DND-41 (cell line): ENCODE data around the gene CELSR1.

Source experiments
- ATAC-seq: fragments of 200-7000 bp; cut with Tn5 transposase; 3 replicates; pipeline ENCODE4 v1.9.1; 2021; ENCODE audit warnings: low read depth; ENCODE audit not compliant: insufficient read depth
- DNase-seq: peaks from one replicate; pipeline ENCODE4 v3.0.0-alpha.2; 2020
- H2AFZ ChIP-seq: 2 replicates; pipeline ENCODE4 v1.6.0; 2012; ENCODE audit warnings: low read depth, low read length
- H3K27ac ChIP-seq: 2 replicates; pipeline ENCODE4 v1.5.1; 2012; ENCODE audit warnings: low read length, inconsistent platforms
- H3K27me3 ChIP-seq: fragments of 200-600 bp; sonication (generic); 2 replicates; pipeline ENCODE4 v1.6.0; 2012; ENCODE audit warnings: low read length, mild to moderate bottlenecking, inconsistent platforms; ENCODE audit not compliant: insufficient read depth, poor library complexity
- H3K36me3 ChIP-seq: 2 replicates; pipeline ENCODE4 v1.5.1; 2012; ENCODE audit warnings: low read length, inconsistent platforms; ENCODE audit not compliant: insufficient read depth
- H3K4me1 ChIP-seq: 2 replicates; pipeline ENCODE4 v1.5.1; 2012; ENCODE audit warnings: mild to moderate bottlenecking, low read length; ENCODE audit not compliant: insufficient read depth
- H3K4me2 ChIP-seq: 2 replicates; pipeline ENCODE4 v1.6.0; 2012; ENCODE audit warnings: mild to moderate bottlenecking, moderate library complexity, low read length, inconsistent platforms; ENCODE audit not compliant: insufficient read depth
- H3K4me3 ChIP-seq, 2 experiments: fragments of 200-600 bp in 1 of 2; shearing (Covaris generic) in 1 of 2; 2 replicates each; pipeline ENCODE4 v1.5.1; 2012 to 2016; ENCODE audit warnings: inconsistent platforms in 2 of 2, low read length in 2 of 2, mild to moderate bottlenecking in 2 of 2, low read depth in 1 of 2, moderate library complexity in 1 of 2
- H3K79me2 ChIP-seq: 2 replicates; pipeline ENCODE4 v1.6.0; 2012; ENCODE audit warnings: low read length, inconsistent platforms; ENCODE audit not compliant: insufficient read depth
- H3K9ac ChIP-seq: 2 replicates; pipeline ENCODE4 v1.6.0; 2012; ENCODE audit warnings: low read depth, mild to moderate bottlenecking, inconsistent platforms, low read length, moderate library complexity
- H3K9me3 ChIP-seq: 2 replicates; pipeline ENCODE4 v1.5.1; 2012; ENCODE audit warnings: low read length, moderate library complexity, mild to moderate bottlenecking, inconsistent platforms; ENCODE audit not compliant: insufficient read depth, severe bottlenecking
- H4K20me1 ChIP-seq: 2 replicates; pipeline ENCODE4 v1.6.0; 2012; ENCODE audit warnings: low read length; ENCODE audit not compliant: insufficient read depth
- EZH2 ChIP-seq: IDR thresholded peaks from 3 replicates; pipeline ENCODE4 v1.6.1; 2012; ENCODE audit warnings: borderline replicate concordance, low read depth, mild to moderate bottlenecking, moderate library complexity, low read length, inconsistent platforms; ENCODE audit not compliant: severe bottlenecking
- TF ChIP-seq, protein P1 (sequence below): IDR thresholded peaks from 2 replicates; pipeline ENCODE4 v1.5.1; 2012; ENCODE audit warnings: borderline replicate concordance, low read length, moderate library complexity, mild to moderate bottlenecking; ENCODE audit not compliant: poor library complexity, severe bottlenecking; ENCODE audit errors: extremely low read depth

CELSR1 gene

DNA sequence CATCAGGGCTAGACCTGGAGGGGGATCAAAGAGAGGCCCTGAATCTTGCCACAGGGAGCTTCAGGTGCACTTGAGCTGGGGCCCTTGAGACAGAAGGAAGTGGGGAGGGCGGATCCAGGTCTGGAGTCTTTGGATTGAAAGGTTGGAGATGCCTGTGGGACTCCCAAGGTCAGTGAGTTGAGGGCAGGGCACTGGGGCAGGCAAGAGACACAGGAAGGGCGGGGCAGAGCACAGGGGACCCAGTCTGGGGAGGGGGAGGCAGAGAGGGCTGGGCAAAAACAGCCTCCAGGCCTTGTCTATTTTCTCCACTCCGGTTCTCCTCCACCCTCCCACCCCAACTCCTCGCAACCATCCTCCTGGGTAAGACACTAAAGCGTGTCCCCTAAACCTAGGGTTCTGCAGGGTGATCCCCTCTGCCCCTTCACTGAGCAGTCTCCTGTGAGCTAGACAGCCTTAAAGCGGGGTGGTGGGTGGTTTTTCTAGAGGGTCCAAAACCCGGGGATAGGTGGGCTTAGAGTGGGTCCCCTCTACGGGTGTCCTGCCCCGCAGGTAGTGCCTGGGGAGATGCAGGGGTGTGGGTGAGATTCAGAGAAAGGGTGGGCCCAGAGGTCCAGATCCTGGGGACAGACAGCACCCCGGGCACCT, 38.6 kb upstream of the CELSR1 start:
- H3K9ac ChIP-seq: peak overlapping the region; percentile 65
- TF ChIP-seq, protein P1, sequence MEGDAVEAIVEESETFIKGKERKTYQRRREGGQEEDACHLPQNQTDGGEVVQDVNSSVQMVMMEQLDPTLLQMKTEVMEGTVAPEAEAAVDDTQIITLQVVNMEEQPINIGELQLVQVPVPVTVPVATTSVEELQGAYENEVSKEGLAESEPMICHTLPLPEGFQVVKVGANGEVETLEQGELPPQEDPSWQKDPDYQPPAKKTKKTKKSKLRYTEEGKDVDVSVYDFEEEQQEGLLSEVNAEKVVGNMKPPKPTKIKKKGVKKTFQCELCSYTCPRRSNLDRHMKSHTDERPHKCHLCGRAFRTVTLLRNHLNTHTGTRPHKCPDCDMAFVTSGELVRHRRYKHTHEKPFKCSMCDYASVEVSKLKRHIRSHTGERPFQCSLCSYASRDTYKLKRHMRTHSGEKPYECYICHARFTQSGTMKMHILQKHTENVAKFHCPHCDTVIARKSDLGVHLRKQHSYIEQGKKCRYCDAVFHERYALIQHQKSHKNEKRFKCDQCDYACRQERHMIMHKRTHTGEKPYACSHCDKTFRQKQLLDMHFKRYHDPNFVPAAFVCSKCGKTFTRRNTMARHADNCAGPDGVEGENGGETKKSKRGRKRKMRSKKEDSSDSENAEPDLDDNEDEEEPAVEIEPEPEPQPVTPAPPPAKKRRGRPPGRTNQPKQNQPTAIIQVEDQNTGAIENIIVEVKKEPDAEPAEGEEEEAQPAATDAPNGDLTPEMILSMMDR: no peak
- TF ChIP-seq EZH2: no peak
- H3K9me3 ChIP-seq: peaks cover 6% of the 10 kb centered on the region
- peak overlapping the region; percentile 71 for H3K4me2 ChIP-seq
- H3K4me1 ChIP-seq: peaks cover 45% of the 10 kb centered on the region
- peak overlapping the region in 1 of 2 experiments; percentile 58; a peak in 3 of 4 replicates for H3K4me3 ChIP-seq
- ATAC-seq (peak; percentile 15; the same call in 1 of the 3 replicates), DNase-seq (no peak)
- H3K27ac ChIP-seq: peak overlapping the region; percentile 4
- peaks cover 38% of the 10 kb centered on the region for H3K79me2 ChIP-seq
- peaks cover 29% of the 10 kb centered on the region for H4K20me1 ChIP-seq
- peak overlapping the region; percentile 81 for H2AFZ ChIP-seq
- no peaks in the 10 kb centered on the region for H3K27me3 ChIP-seq
- H3K36me3 ChIP-seq: peaks cover 9% of the 10 kb centered on the region; the same call in 1 of the 2 replicates

DNA sequence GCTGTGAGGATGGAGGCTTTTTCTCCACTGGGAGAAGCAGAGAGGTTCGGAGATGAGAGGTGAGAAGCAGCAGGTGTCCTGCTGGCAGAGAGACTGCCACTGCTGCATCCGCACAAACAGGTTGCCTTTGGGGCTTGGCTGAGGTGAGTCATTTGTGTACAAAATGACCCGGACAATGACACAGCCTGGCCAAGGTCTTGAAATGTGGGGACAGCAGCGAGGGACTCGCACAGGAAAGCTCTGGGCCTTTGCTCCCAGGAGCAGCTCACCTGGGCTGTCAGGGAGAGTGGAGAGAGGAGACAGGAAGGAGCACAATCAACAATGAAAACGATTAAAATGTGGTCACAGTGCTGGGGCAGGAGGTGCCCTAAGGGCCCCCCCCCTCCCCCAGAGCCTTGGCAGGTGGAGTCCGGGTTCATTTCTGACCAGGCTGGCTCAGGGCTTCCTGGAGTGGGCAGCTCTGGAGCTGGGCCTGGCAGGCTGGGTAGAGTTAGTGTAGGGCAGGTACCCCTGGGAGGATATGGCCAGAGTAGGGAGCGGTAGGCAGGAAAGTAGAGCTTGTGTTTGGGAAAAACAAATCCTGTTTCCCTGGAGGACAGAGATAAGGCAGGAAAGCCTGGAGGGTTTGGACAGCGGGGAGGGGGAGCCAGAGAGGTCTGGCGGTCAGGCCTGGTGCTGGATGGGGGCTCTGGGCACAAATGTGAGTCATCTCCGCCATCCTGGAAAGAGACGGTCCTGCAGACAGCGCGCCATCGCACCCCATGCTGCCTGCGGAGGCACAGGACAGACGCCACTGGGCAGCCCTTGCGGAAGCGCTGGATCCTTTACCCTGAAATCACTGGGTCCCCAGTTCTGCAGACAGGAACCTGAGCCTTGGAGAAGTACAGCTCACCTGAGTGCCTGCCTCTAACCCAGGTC, 37.8 kb upstream of the CELSR1 start:
- Histone ChIP-seq H3K9ac (peak overlapping the region; percentile 65), H3K9me3 (peaks cover 6% of the 10 kb centered on the region), H3K27ac (no peak overlapping the region), H2AFZ (no peak overlapping the region), H4K20me1 (peaks cover 25% of the 10 kb centered on the region), H3K4me2 (no peak overlapping the region), H3K4me1 (peaks cover 39% of the 10 kb centered on the region), H3K36me3 (peaks cover 7% of the 10 kb centered on the region; the same call in 1 of the 2 replicates), H3K79me2 (peaks cover 30% of the 10 kb centered on the region), H3K27me3 (no peaks in the 10 kb centered on the region), H3K4me3 (no peak overlapping the region)
- TF ChIP-seq, protein P1: no peak
- no peak for TF ChIP-seq EZH2
- ATAC-seq: no peak
- no peak for DNase-seq

DNA sequence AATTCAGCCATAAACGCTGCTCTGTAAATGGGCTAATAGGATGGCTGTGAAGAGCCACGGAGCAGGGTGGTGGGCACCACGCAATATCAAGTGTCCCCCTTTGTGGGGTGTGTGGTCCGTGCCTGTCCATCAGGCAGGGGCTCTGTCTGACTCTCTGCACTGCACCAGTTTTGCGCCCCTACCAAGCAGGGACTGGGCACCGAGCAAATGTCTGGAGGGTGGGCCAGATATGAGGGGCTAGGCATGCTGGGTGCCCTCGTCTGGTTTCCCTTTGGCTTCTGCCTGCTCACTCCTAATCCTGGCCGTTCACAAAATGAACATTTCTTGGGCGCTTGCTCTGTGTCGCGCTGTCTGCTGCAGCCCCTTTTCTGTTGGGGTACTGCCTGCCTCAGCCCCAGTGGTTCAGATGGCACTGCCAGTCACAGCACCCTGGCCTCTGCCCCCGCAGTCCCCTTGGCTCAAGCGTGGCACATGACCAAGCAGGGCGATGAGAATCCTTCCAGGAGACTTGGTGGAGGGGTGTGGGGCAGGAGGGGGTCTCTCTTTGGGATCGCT, 37.1 kb upstream of the CELSR1 start:
- peaks cover 4% of the 10 kb centered on the region; the same call in 1 of the 2 replicates for H3K36me3 ChIP-seq
- peaks cover 6% of the 10 kb centered on the region for H3K9me3 ChIP-seq
- no peak overlapping the region for H3K27ac ChIP-seq
- TF ChIP-seq EZH2: no peak
- TF ChIP-seq, protein P1: no peak
- ATAC-seq: no peak
- H3K4me2 ChIP-seq: no peak overlapping the region
- no peak overlapping the region for H3K4me3 ChIP-seq
- peaks cover 18% of the 10 kb centered on the region for H4K20me1 ChIP-seq
- DNase-seq: no peak
- no peak overlapping the region; the same call in 1 of the 2 replicates for H3K9ac ChIP-seq
- no peak overlapping the region for H2AFZ ChIP-seq
- H3K4me1 ChIP-seq: peaks cover 32% of the 10 kb centered on the region
- H3K27me3 ChIP-seq: no peaks in the 10 kb centered on the region
- H3K79me2 ChIP-seq: peaks cover 23% of the 10 kb centered on the region
